Measurements from ENCODE around the gene MRPL50.
"Not testable (repeated sequence)": the region's sequence is repeated elsewhere in the genome, so short reads cannot be mapped to it uniquely, and the experiment has no call there.

The MRPL50 gene

GRCh38 chr9:101417389-101417788 lies 19.0 kb upstream of the MRPL50 start:
- DNase-seq = no peak

GRCh38 chr9:101415578-101415977 lies 17.2 kb upstream of the MRPL50 start:
- no peak for DNase-seq

- DNase-seq = no peak
Measured at GRCh38 chr9:101414839-101415238, 16.4 kb upstream of the MRPL50 start.

- no peak for DNase-seq
Measured at GRCh38 chr9:101409079-101409477, 10.7 kb upstream of the MRPL50 start.

- DNase-seq = no peak
Measured at GRCh38 chr9:101408374-101409078, 10.1 kb upstream of the MRPL50 start.

- no peak for DNase-seq
Measured at GRCh38 chr9:101403516-101404285, 5.3 kb upstream of the MRPL50 start.

- no peak for DNase-seq
Measured at GRCh38 chr9:101400120-101400519, 1.7 kb upstream of the MRPL50 start.

GRCh38 chr9:101399643-101399970 lies 1.2 kb upstream of the MRPL50 start:
- DNase-seq = no peak

- no peak for DNase-seq
Measured at GRCh38 chr9:101398930-101399642, 668 bp upstream of the MRPL50 start.

- DNase-seq = no peak
Measured at GRCh38 chr9:101397746-101398067, 711 bp downstream of the MRPL50 start.

- no peak for DNase-seq
Measured at GRCh38 chr9:101394687-101395086, 3.7 kb downstream of the MRPL50 start.

- DNase-seq = no peak
Measured at GRCh38 chr9:101393135-101393534, 5.3 kb downstream of the MRPL50 start.

- no peak for DNase-seq
Measured at GRCh38 chr9:101388507-101388993, 9.9 kb downstream of the MRPL50 start.

GRCh38 chr9:101387871-101388506 lies 10.4 kb downstream of the MRPL50 start:
- no peak for DNase-seq

GRCh38 chr9:101384873-101385536 lies 13.4 kb downstream of the MRPL50 start, which contains the start of gene BAAT:
Gene BAAT, minus strand, starts transcription at chr9:101385006. Its CDS starts 13,602 bp downstream, at chr9:101371404.
- not testable (repeated sequence) for DNase-seq

- DNase-seq = no peak
Measured at GRCh38 chr9:101383361-101383760, 15.1 kb downstream of the MRPL50 start.

- DNase-seq = no peak
Measured at GRCh38 chr9:101381833-101382342, 16.5 kb downstream of the MRPL50 start.

GRCh38 chr9:101381118-101381517 lies 17.3 kb downstream of the MRPL50 start:
- no peak for DNase-seq

- DNase-seq = no peak
Measured at GRCh38 chr9:101380295-101380694, 18.1 kb downstream of the MRPL50 start.

GRCh38 chr9:101376111-101376848 lies 22.1 kb downstream of the MRPL50 start:
- DNase-seq = no peak

GRCh38 chr9:101375546-101375945 lies 22.9 kb downstream of the MRPL50 start:
- DNase-seq = no peak
